C1 segment of cervical spinal cord (tissue), 14 donors: Measurements from ENCODE around the gene MSI2.
A peak's percentile ranks its signal among the peaks of the same experiment; 100 is the strongest.
"Not testable (repeated sequence)": the region's sequence is repeated elsewhere in the genome, so short reads cannot be mapped to it uniquely, and the experiment has no call there.

Experiments used
- DNase-seq, 14 donors: peaks; one replicate each; lab custom pipeline; 2025; lab: John Stamatoyannopoulos, UW

The MSI2 gene

DNA sequence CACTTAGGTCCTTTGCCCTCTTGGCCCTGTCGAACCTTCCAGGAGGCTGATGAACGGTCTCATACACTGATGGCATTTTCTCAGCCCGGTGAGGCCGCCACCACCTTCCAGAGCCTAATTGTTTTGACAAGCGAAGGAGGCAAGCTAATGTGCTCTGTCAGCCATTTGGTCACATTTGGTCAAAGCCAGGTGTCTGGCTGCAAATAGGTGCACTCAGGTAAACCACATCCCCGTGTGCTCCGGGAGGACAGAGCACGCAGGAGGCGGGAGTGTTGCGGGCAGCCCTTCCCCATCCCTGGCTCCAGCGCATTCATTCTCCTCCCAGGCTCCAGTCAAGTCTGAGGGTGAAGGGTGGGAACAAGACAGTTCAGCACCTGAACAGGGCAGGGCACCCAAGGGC, 240.1 kb downstream of the MSI2 start:
- no peak for DNase-seq

DNA sequence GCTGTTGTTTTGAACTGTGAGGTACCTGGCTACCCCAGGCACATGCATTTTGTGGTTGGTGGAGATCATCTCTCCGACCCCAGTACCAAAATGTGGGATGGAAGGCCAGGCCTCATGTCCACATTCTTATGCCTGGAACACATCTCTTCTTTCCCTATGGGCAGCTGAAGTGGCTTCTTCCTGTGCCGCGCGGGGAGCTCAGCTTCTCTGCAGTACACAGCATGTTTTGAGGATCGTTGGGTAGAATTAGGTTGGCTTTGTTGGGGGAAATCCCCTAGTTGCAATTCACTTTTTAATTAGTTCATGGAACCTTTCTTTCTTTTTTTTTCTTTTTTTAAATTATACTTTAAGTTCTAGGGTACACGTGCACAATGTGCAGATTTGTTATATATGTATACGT, 242.1 kb downstream of the MSI2 start:
- no peak for DNase-seq

DNA sequence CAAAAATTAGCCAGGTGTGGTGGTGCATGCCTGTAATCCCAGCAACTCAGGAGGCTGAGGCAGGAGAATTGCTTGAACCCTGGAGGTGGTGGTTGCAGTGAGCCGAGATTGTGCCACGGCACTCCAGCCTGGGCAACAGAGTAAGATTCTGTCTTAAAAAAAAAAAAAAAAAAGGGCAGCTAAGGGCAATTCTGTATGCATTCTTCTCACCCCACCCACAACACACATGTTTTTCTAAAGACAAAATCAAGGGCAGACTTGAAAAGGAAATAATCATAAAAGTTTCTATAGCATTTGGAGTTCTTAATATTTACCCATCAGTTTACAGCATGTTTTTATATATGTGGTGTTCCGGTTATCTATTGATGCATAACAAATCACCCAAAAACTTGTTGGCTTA, 242.9 kb downstream of the MSI2 start:
- DNase-seq: not testable (repeated sequence)

DNA sequence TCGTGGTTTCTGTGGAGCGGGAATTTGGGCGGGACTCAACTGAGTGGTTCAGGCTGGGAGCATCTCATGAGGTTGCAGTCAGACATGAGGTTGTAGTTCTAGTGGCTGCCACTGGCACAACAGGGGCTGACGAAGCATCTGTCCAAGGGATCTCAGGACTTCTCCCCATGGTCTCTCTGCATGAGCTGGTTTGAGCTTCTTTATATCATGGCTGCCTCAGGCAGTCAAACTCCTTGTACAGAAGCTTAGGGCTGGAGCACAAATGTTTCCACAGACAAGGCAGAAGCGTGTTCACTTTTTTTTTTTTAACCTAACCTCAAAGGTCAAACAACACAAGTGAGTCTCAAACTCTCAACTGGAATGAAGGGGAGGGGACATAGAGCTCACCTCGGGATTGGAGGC, 243.3 kb downstream of the MSI2 start:
- no peak for DNase-seq

DNA sequence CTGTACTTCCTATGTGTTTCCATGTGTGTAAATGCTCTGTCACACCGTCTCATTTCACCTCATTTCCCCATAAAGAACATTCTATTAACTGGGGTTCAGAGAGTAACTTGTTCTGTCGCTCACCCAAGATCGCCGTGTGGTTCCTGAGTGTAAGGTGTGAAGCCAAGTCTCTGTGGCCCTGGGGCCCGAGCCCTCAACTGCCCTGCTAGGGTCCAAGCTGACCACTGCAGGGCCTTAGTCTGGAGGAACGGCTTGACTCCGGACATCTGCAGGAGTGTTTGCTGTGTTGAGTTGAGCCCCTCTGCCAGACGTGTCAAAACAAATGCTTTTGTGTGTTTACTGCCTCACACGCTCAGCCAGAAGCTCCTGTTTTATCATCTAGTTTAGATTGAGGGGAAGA, 244.7 kb downstream of the MSI2 start:
- no peak for DNase-seq

DNA sequence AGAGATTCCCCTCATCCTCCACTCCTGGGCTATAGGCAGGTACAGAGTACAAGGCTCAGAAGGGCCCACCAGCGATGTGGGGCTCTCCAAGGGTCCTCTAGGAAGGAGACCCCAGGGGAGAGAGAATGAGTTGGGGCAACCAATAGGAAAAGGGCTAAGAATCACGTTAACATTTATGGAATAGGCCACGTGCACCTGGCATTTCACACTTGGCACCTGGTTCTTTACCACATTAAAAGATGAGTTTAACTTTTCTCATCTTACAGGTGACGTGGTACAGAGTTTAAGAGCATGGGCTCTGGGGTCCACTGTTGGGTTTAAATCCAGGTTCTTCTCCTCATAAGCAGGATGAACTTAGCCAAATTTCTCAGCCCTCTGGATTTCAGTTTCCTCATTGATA, 245.7 kb downstream of the MSI2 start:
- no peak for DNase-seq

DNA sequence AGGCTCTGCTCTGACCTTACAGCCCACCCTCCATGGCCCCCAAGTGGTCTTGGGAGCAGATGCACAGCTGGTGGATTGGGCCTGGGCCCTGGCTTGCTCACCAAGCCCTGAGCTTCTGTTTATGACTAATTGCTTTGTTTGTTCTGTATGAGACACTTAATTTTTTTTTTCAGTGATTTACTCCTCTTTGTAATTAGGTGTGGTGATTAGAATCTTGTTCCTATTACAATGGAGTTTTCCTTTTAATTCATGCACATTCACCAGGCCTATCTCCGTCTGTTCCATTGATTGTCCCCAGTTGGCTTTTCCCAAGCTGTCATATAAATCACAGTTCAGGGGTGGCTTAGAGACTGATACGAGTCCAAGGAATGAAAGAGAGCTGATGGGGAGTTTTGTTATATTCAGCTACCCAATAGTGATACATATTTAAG, 246.5 kb downstream of the MSI2 start:
- no peak for DNase-seq

DNA sequence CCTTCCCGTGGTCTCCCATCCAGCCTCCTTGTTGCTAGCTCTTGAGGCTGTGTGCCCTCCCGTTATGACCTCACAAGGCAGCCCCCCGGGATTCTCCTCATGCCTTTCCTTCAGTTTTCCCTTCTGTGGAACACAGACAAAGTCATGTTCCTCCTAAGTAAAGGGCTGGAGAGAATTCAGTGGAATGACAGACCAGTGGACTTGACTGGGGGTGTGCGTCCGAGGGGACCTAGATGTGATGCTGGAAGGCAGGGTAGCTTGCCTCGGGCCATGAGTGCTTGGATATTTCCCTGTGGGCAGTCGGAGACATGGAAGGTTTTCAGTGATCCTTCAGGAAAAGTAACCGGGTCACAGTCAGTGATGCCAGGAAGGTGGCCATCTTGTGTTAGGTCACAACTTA, 247.9 kb downstream of the MSI2 start:
- no peak for DNase-seq

DNA sequence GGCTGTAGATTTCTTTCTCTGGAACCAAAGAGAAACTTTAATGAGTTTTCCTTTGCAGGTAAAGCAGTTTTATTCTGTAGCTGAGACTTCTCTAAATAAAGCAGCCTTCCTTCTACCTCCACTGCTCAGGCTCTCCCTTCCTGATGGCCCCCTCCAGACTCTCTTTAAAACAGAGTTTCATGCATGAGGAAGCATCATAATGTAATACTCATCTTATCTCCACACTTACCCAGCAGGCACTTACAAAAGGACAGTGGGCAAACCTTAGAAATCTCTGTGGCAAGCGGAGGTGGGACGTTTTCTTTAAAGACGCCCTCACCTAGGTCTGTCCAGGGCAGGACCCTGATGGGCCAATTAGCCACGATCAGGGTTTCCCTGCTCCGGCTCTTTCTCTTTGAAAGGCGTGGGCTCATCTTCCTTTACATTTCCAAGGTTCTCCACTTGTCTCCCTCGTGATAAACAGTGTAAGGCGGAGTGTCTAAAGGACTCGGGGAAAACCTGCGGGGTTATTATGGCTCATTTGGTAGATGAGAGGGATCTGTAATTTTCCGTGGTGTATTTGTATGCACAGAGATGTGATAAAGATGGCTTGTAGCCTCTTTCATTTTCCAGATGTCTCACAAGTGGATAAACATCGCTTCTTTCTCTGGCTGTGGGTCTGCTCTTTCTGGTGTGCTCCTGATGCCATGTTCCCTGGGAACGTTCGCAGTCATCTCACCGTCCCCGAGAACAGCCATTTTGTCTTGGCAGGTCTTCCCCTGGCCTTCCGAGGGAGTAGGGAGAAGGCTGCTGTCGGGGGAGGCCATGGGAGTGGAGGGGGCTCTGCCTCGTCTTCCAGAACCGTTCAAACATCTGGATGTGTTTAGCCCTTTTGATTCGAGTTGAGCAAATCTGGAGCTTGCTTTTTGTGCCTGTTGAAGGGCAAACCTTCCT, 249.8 kb downstream of the MSI2 start:
- DNase-seq: no peak

DNA sequence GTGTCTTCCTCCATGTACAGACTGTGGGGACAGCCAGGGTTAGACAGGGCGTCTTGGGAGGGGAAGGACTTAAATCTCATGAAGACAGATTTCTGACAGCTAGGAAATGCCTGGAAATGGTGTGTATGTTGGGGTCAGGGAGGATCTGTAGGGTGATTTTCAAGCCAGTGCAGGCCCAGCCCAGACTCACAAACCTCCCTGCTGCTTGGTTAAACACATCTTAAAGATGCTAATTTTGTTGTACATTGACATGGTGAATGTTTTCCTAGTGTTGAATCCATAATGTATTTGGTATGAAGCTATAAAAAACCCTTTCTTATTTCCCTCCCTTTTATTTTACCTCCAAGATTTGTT, 250.4 kb downstream of the MSI2 start:
- no peak for DNase-seq

DNA sequence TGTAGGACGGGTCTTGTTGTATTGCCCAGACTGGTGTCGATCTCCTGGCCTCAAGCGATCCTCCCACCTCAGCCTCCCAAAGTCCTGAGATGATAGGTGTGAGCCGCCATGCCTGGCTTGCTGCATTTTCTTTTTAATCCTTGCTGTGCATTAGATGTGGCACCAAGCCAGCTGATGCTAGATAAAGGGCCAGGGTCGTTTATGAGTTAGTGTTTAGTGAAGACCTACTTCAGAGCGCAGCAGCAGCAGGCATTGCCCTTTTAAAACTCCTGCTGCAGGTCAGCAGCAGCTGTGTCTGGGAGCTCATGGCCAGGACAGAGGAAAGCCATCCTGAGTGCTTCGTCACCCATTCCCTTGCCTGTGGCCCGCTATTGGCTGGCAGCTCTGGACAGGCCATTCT, 251.5 kb downstream of the MSI2 start:
- DNase-seq: no peak

DNA sequence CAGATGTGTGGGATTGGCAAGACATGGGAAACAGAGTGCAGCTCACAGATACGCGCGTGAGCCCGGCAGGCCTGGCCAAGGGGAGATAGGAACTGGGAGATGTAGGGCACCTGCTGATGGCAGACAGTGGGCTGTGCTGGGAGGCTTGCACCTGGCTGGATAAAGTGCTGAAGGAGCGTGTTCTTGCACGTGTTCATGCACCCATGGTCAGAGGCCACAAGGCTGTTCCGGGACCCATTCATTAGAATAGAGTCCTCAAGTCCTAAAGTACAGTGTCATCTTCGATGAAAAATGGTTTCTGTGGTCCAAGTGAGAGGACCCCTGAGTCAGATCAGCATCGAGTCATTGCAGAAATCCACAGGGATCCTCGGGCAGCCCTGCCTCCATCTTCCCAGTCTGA, 252.3 kb downstream of the MSI2 start:
- DNase-seq: no peak

DNA sequence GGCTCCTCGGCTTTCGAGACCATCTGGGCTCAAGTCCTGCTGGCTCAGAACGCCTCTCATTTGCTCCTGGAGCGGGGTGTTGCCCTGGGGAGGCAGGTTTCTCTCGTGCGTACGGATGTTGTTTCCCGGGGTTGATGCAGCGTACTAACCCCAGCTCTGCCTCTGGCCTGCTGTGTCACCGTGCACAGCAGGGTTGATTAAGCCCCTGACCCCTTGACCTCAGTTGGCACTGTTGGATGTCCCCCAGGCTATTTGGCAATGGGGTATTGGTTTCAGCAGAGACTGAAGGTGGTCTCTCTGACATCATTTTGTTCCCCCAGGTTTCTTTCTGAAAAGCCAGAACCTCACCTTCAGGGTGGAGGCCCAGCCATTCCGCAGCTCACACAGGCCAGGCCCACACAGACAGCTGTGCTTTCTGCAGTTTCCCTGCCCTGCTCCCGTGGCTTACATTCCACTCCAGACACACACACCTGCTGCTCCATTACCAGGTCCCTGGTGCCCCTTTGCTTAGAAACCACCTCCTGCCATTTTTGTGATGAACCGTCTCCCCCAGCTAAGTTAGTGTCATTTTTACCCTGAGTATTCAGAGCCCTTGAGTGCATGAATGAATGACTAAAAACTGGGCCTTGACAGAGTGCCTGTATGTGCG, 255.3 kb downstream of the MSI2 start:
- no peak for DNase-seq

DNA sequence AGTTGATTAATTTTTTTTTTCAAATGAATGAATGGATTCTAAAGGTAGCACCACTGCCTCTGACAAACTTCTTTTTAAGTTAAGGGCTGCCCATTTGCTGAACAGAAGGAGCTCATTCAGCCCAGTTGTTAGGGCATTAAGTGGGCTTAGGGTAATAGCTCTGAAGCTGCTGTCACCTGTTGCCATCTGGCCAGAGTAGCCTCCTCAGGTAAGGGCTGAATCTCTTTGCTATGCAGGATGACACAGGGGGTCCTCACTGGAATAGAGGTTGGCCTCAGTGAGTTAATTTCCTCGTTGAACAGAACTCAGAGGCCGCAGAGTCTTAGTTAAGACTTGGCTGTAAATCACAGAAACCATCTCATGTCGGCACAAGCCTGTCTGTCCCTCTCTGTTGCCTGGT, 255.9 kb downstream of the MSI2 start:
- no peak for DNase-seq

DNA sequence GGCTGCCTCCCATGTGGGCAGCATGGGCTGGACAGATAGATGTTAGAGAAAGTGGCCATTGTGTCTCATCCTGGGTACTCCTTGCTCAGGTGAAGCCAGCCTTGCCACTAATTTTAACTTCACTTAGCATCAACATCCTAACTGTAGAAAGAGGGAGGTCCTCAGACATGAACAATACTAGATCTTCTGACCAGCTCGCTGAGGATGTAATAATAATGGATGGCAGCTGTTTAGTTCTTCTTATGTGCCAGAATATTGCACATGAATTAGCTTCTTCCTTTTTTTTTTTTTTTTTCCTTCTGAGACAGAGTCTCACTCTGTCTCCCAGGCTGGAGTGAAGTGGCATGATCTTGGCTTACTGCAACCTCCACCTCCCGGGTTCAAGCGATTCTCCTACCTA, 256.4 kb downstream of the MSI2 start:
- DNase-seq: no peak

DNA sequence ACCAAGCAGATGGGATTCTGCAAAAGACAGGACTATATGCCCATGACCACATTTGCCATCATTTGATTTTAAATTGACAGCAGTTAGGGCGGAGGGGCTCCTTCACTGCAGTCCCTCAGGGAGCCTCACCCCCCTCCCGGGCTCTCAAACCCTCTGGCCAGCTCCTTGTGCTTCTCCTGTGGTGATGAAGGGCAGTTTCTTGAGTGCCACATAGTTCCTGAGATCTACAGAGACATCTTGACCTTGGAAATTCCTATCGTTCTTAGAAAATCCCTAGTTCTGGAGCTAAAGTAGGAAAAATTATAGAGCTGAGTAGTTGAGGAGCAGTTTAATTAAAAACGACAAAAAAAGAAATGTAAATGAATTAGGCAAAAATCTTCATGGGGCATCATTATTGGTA, 257.2 kb downstream of the MSI2 start:
- DNase-seq: no peak

DNA sequence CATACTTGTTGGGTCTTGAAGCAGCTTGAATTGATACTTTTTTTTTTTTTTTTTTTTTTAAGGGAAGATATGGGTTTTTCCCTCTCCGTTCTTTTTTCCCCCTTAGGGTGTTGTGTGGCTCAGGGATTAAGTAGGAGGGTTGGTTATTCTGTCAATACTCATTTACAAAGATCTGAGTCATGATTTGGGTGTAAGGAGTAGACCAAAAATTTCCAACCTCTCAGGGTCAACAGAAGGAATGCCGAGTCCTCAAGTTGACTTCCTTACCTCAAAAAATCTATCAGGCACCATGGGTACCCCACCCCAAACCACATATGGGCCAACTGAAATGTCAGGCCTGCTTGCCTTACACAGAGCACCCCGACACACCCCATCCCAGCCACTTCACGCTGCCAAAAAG, 258.3 kb downstream of the MSI2 start:
- no peak for DNase-seq

DNA sequence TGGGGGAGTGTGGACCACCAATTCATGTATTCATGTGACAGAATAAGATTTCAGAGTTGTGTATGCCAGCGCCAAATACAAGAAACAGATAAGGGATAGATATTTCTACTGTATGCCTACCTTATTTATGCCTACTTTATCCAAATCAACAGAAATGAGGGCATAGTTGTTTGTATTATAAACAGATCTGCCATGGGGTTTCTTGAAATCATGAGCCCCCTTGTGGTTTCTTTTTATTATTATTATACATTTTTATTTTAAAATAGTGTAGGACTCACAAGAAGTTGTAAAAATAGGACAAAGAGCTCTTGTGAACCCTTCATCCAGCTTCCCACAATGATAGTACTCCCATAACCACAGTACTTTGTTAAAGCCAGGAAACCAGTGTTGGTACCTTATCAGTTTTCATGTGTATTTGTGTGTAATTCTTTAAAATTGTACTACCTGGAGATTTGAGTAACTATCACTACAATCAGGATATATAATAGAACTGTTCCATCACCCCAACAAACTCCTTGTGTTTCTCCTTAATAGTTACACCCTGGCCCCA, 259.4 kb downstream of the MSI2 start:
- DNase-seq: no peak

DNA sequence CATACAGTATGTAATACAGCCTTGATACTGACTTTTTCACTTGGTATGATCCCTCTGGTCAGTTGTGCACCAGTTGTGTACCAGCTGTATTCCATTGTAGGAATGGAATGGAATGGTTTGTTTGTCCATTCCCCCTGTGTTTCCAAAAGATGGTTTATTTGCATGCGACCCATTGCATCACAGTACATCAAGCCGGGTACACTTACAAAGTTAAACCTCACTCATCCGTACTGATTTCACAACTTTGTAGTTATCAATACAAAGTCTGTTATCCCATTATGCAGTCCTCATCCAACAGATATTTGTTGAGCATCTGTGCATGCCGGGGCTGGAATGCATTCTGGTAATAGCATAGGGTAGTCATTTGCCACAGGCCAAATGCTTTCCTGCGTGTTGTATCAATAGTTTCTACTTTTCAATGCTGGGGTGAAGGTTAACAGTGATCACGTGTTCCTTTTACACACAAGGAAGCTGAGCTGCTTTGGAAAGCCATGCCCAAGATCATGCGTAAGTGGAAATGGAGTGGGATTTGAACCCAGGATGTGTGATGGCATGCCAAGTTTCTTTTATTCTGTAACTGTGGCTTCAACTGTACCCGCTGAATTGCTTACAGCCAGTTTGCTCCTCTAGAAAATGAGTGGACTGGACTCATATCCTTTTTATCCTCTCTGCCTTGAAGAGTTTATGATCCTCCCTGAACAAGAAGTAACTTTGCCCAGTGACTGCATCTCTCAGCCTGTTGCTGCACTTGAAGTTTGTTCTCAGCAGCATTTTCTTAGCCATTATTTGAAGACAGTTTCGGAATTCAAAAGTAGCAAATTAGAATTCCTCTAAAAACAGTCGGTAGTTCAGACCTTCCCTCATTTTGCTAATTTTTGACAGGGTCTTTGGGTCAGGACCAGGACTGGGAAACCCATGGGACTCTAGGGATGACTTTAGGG, 260.2 kb downstream of the MSI2 start:
- DNase-seq: no peak

DNA sequence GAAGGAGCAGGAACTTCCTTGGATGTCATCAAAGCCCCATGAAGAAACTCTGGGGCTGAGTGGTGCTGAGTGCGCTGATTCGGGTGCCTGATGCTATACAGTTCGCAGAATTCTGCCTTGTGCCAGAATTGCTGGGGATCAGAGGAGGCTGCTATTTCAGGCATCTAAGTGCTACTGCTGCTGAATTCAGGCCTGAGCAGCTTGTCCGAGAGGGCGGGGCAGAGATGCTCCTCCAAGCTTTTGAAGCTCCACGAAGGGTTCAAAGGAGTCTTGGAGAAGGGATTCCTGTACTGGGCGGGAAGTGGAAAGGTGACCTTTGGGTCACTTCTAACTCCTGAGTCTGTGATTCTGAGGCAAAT, 260.9 kb downstream of the MSI2 start:
- peak in 1 of 14 donors; percentile 28 for DNase-seq

DNA sequence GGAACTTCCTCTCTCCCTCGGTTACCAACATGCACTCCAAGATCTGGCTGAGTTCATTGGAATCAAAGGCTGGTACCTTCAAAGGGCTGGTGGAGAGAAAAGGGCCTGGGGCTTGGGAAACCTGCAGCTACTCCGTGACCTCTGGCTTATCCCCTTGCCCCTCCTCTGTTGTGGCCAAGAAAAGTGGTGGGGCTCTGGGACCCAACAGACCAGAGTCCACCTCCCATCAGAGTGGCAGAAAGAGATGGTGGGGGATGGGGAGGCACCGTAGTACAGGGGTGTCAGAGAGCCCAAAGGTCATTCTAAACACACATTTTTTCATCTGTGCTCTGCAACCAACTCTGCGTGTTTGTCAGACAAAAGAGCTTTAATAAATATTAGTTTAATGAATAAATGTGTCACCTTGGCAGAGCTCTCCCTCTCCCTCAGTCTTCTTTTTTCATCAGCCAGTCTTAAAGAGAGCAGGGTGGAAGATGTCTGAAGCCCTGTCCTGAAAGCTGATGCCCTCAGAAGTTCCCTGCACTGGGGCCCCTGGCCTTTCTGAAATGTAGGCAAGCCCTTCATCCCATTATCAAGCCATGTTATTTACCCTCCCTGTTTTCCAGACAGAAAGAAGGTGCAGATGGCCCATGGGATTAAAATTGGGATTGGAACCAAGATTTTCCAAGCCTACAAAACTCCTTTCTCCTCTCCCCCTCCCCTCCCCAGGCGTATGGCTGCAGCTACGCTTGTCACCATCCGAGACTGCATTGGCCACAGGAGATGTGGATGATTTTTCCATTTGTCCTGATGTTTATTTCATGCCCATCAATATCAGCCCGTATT, 261.5 kb downstream of the MSI2 start:
- no peak for DNase-seq
